Common myeloid progenitor, CD34-positive (primary cell): ENCODE results near the gene ATF7.

Experiments used
- CTCF ChIA-PET: fragments of 350-600 bp; sonication (Branson Sonifier 250); formaldehyde crosslinking; loops from one replicate; lab custom pipeline; 2021; ENCODE audit warnings: antibody characterized with exemption; lab: Charles Lee
- POLR2A ChIA-PET: fragments of 350-600 bp; sonication (Branson Sonifier 250); formaldehyde crosslinking; loops from one replicate; lab custom pipeline; 2021; ENCODE audit warnings: antibody characterized with exemption; lab: Charles Lee
- DNase-seq, 3 donors: peaks; one replicate each; pipeline versions ENCODE4 v3.0.0 to v3.0.0-alpha.2; 2013
- H3K27ac ChIP-seq, 2 experiments: 1 replicate in 1 of 2; 2 replicates in 1 of 2; pipeline ENCODE4 v1.7.0; 2013; ENCODE audit warnings: inconsistent platforms in 2 of 2, low read length in 2 of 2, mild to moderate bottlenecking in 2 of 2, low read depth in 1 of 2, moderate library complexity in 1 of 2; ENCODE audit not compliant: severe bottlenecking in 2 of 2, insufficient read depth in 1 of 2, poor library complexity in 1 of 2
- H3K27me3 ChIP-seq, 5 experiments: replicated peaks in 2 of 5; 1 replicate in 3 of 5; 2 replicates in 2 of 5; pipeline versions ENCODE4 v1.6.1 to v1.7.0; 2013; ENCODE audit warnings: low read length in 4 of 5, mild to moderate bottlenecking in 2 of 5, moderate library complexity in 2 of 5, inconsistent platforms in 1 of 5; ENCODE audit not compliant: insufficient read depth in 5 of 5, control insufficient read depth in 4 of 5
- H3K36me3 ChIP-seq, 4 experiments: 1 replicate in 2 of 4; 2 replicates in 2 of 4; pipeline versions ENCODE4 v1.6.1 to v1.7.0; 2013; ENCODE audit warnings: low read length in 3 of 4, control low read depth in 1 of 4, mild to moderate bottlenecking in 1 of 4; ENCODE audit not compliant: control insufficient read depth in 4 of 4, insufficient read depth in 4 of 4
- H3K4me1 ChIP-seq, 4 experiments: 1 replicate in 3 of 4; 2 replicates in 1 of 4; pipeline versions ENCODE4 v1.6.1 to v1.7.1; 2013; ENCODE audit warnings: low read length in 3 of 4, mild to moderate bottlenecking in 3 of 4, control low read depth in 1 of 4, inconsistent platforms in 1 of 4, moderate library complexity in 1 of 4; ENCODE audit not compliant: control insufficient read depth in 4 of 4, insufficient read depth in 4 of 4; ENCODE audit errors: control extremely low read depth in 1 of 4
- H3K4me3 ChIP-seq, 7 experiments: 1 replicate in 4 of 7; 2 replicates in 3 of 7; pipeline versions ENCODE4 v1.5.1 to v1.7.0; 2013; ENCODE audit warnings: mild to moderate bottlenecking in 7 of 7, low read length in 6 of 7, moderate library complexity in 6 of 7, inconsistent platforms in 2 of 7, low read depth in 2 of 7, control low read depth in 1 of 7; ENCODE audit not compliant: insufficient read depth in 4 of 7, control insufficient read depth in 1 of 7; ENCODE audit errors: extremely low read depth in 1 of 7
- H3K9me3 ChIP-seq, 5 experiments: 1 replicate in 4 of 5; 2 replicates in 1 of 5; pipeline versions ENCODE4 v1.6.1 to v1.7.1; 2013; ENCODE audit warnings: low read length in 4 of 5, mild to moderate bottlenecking in 2 of 5, inconsistent platforms in 1 of 5, low read depth in 1 of 5, moderate library complexity in 1 of 5; ENCODE audit not compliant: control insufficient read depth in 4 of 5, insufficient read depth in 2 of 5; ENCODE audit errors: control extremely low read depth in 1 of 5
- WGBS: methylation state at CpG from one replicate; pipeline ENCODE4 v1.1.5; 2013; ENCODE audit not compliant: insufficient coverage; 5-methylcytosine and 5-hydroxymethylcytosine counted together

The ATF7 gene

GRCh38 chr12:53515291-53515680 is 110.9 kb downstream of the ATF7 start:
- Histone ChIP-seq H3K4me1 (peaks cover 0 to 21% (median 11%) of the 10 kb centered on the region in 4 experiments), H3K9me3 (no peaks in the 10 kb centered on the region), H3K4me3 (no peak overlapping the region), H3K36me3 (peaks cover 5 to 81% (median 56%) of the 10 kb centered on the region in 4 experiments), H3K27ac (peak overlapping the region in 1 of 2 experiments; percentile 4), H3K27me3 (no peaks in the 10 kb centered on the region)
- WGBS: 100% methylated on average over 1 of the region's 2 CpGs
- CTCF ChIA-PET: interaction anchor here (1.1 to 1.9 kb wide), 4 partner anchors 15 to 303 kb away, joined by 3 to 10 read pairs (median 4); partner anchors contain the start of gene TARBP2
- no peak for DNase-seq
- POLR2A ChIA-PET: no interaction called here

GRCh38 chr12:53514628-53515290 is 111.4 kb downstream of the ATF7 start:
- Histone ChIP-seq H3K4me1 (peaks cover 0 to 21% (median 11%) of the 10 kb centered on the region in 4 experiments), H3K27me3 (no peaks in the 10 kb centered on the region), H3K27ac (peak overlapping the region; percentile 21 to 41), H3K4me3 (no peak overlapping the region), H3K9me3 (no peaks in the 10 kb centered on the region), H3K36me3 (peaks cover 5 to 79% (median 55%) of the 10 kb centered on the region in 4 experiments)
- CTCF ChIA-PET: interaction anchor here (1.1 to 1.9 kb wide), 2 partner anchors 14 to 39 kb away, joined by 5 to 10 read pairs; partner anchors contain the start of gene TARBP2
- POLR2A ChIA-PET: no interaction called here
- WGBS: 64% methylated on average over 5 of the region's 6 CpGs
- no peak for DNase-seq

GRCh38 chr12:53513712-53514410 is 112.3 kb downstream of the ATF7 start:
- CTCF ChIA-PET: interaction anchor here (1.4 to 1.8 kb wide), 2 partner anchors 10 to 161 kb away, joined by 3 to 4 read pairs; no protein-coding TSS in a partner anchor
- peaks cover 3 to 71% (median 54%) of the 10 kb centered on the region in 4 experiments for H3K36me3 ChIP-seq

GRCh38 chr12:53510181-53510812 is 115.9 kb downstream of the ATF7 start:
- no peak for DNase-seq

More at GRCh38 chr12:53513712-53514410, 112.3 kb downstream of the ATF7 start:
- Histone ChIP-seq H3K9me3 (no peaks in the 10 kb centered on the region), H3K4me3 (no peak overlapping the region), H3K4me1 (peaks cover under 1 to 21% (median 11%) of the 10 kb centered on the region in 4 experiments), H3K27ac (peak overlapping the region in 1 of 2 experiments; percentile 41), H3K27me3 (no peaks in the 10 kb centered on the region)
- DNase-seq: peak in 1 of 3 donors; percentile 14
- POLR2A ChIA-PET: no interaction called here
- WGBS: 38% methylated on average over 3 of the region's 6 CpGs

GRCh38 chr12:53508534-53509170 is 117.5 kb downstream of the ATF7 start:
- Histone ChIP-seq H3K4me1 (peaks cover 0 to 11% (median 6%) of the 10 kb centered on the region in 4 experiments), H3K36me3 (peaks cover 13 to 70% (median 60%) of the 10 kb centered on the region in 4 experiments), H3K9me3 (no peaks in the 10 kb centered on the region), H3K27me3 (no peaks in the 10 kb centered on the region), H3K27ac (no peak overlapping the region), H3K4me3 (peak overlapping the region in 1 of 7 experiments; percentile 21)
- CTCF ChIA-PET: interaction anchor here (0.6 to 10.5 kb wide), 29 partner anchors 9 to 238 kb away, joined by 3 to 130 read pairs (median 5); partner anchors contain the start of genes AAAS, MAP3K12 and SP1
- POLR2A ChIA-PET: interaction anchor here (0.6 to 1.5 kb wide), 5 partner anchors 27 to 328 kb away, joined by 3 to 6 read pairs (median 4); partner anchors contain the start of gene ZNF740
- DNase-seq: peak; percentile 67 to 75 (median 72)
- 42% methylated on average over 6 of the region's 7 CpGs for WGBS

More at GRCh38 chr12:53510181-53510812, 115.9 kb downstream of the ATF7 start:
- POLR2A ChIA-PET: interaction anchor here (0.6 kb wide), 1 partner anchor 34 kb away, joined by 3 read pairs; no protein-coding TSS in a partner anchor
- Histone ChIP-seq H3K9me3 (no peaks in the 10 kb centered on the region), H3K4me3 (no peak overlapping the region), H3K27me3 (no peaks in the 10 kb centered on the region), H3K4me1 (peaks cover 3 to 26% (median 13%) of the 10 kb centered on the region in 4 experiments), H3K36me3 (peaks cover 11 to 70% (median 51%) of the 10 kb centered on the region in 4 experiments), H3K27ac (no peak overlapping the region)
- CTCF ChIA-PET: interaction anchor here (0.6 to 10.5 kb wide), 15 partner anchors 9 to 1256 kb away, joined by 3 to 130 read pairs (median 5); partner anchors contain the start of genes MAP3K12 and TARBP2
- WGBS: 94% methylated on average over 5 of the region's 9 CpGs

- no peak for DNase-seq
- Histone ChIP-seq H3K36me3 (peaks cover 13 to 69% (median 54%) of the 10 kb centered on the region in 4 experiments), H3K27me3 (no peaks in the 10 kb centered on the region), H3K27ac (no peak overlapping the region), H3K4me3 (no peak overlapping the region), H3K9me3 (no peaks in the 10 kb centered on the region), H3K4me1 (peaks cover 0 to 9% (median 5%) of the 10 kb centered on the region in 4 experiments)
- WGBS: 94% methylated on average over 3 of the region's 4 CpGs
- ChIA-PET CTCF (interaction anchor here (0.6 to 10.5 kb wide), 11 partner anchors 10 to 239 kb away, joined by 3 to 130 read pairs (median 4); no protein-coding TSS in a partner anchor), POLR2A (interaction anchor here (1.5 kb wide), 1 partner anchor 26 kb away, joined by 3 read pairs; no protein-coding TSS in a partner anchor)
Observed at GRCh38 chr12:53507603-53507885, 118.6 kb downstream of the ATF7 start.
